Testis (tissue), 3 donors: ENCODE results near the gene FRS3. TPM values are rescaled to one million over a fixed set of nuclear protein-coding genes. Genes with fewer than 3 reads are reported as not detected.

Source experiments
- DNase-seq: peaks from one replicate; pipeline ENCODE4 v3.0.0-alpha.2; 2019
- H3K27ac ChIP-seq, 2 donors: fragments of 200-600 bp; sonication (generic); one replicate each; pipeline ENCODE4 v1.5.1; 2019
- H3K27me3 ChIP-seq: fragments of 200-600 bp; sonication (generic); one replicate; pipeline ENCODE4 v1.5.1; 2019
- H3K36me3 ChIP-seq: fragments of 200-600 bp; sonication (generic); one replicate; pipeline ENCODE4 v1.5.1; 2017; ENCODE audit warnings: low read depth; ENCODE audit errors: missing control alignments
- H3K4me1 ChIP-seq: fragments of 200-600 bp; sonication (generic); one replicate; pipeline ENCODE4 v1.5.1; 2019
- H3K4me3 ChIP-seq, 2 donors: fragments of 200-600 bp; sonication (generic); one replicate each; pipeline ENCODE4 v1.5.1; 2017 to 2019
- H3K9me3 ChIP-seq: fragments of 200-600 bp; sonication (generic); one replicate; pipeline ENCODE4 v1.5.1; 2017
- POLR2A ChIP-seq: fragments of 450-650 bp; IDR thresholded peaks from one replicate; pipeline ENCODE4 v1.6.1; 2017; ENCODE audit warnings: antibody characterized with exemption, mild to moderate bottlenecking, moderate library complexity
- WGBS, 2 donors: methylation state at CpG; one replicate each; pipeline ENCODE4 v1.1.5; 2018; 5-methylcytosine and 5-hydroxymethylcytosine counted together
- intact Hi-C: fragments of 100-400 bp; cut with DNase I; formaldehyde crosslinking; loops from one replicate; pipeline ENCODE4 v1.15.1; 2023; ENCODE audit warnings: low total_unique reads
- polyA plus RNA-seq: library from polyadenylated mRNA; stranded (reverse); fragments of 350-450 nt; fragmentation: Illumina TruSeq; extraction: RNeasy Lipid Tissue Mini Kit (QIAGEN cat#74804); gene quantifications from one replicate; pipeline ENCODE4 v1.2.3, GENCODE V29; 2014; ENCODE audit warnings: low read depth, low replicate concordance; ENCODE audit not compliant: insufficient read depth
- total RNA-seq, 2 donors: library from RNA; depleted of rRNA; stranded (reverse); fragments of >200 nt; gene quantifications; one replicate each; pipeline ENCODE4 v1.2.3, GENCODE V29; 2016
- TF ChIP-seq, protein P1 (sequence below), 3 experiments: fragments of 450-650 bp in 2 of 3; fragments of 200-600 bp in 1 of 3; sonication (generic) in 1 of 3; IDR thresholded peaks; one replicate each; pipeline ENCODE4 v1.5.1; 2016 to 2019; ENCODE audit warnings: antibody characterized with exemption in 3 of 3, mild to moderate bottlenecking in 2 of 3, moderate library complexity in 1 of 3

Gene FRS3
- total and polyA plus RNA-seq, 3 donors from 2014 or later: 33.4 to 39.3 (median 34.1) TPM

DNA sequence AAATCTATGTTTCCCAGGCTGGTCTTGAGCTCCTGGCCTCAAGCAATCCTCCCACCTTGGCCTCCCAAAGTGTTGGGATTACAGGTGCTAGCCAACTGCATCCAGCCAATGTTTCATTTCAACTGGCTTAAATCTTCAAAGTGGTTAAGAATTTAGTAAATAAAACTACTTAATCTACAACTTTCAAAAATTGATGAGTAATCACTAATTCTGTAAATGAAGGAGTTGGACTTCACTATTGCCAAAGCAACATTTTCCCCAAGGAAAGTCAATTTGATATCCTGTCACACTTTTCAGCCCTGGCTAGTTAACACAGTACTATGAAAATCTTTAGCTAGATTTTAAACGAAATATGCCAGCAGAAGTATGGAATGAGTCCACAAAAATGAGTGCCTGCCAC lies 11.6 kb upstream of the FRS3 start:
- WGBS, 2 donors: 56 to 78% methylated on average over 1 of the region's 1 CpG
- Histone ChIP-seq H3K4me1 (peaks cover 3% of the 10 kb centered on the region), H3K27ac (no peak overlapping the region), H3K9me3 (no peaks in the 10 kb centered on the region), H3K27me3 (no peaks in the 10 kb centered on the region), H3K36me3 (no peaks in the 10 kb centered on the region), H3K4me3 (no peak overlapping the region)
- no peak for DNase-seq
- intact Hi-C loops: no loop called here
- TF ChIP-seq POLR2A: no peak
- TF ChIP-seq, protein P1, sequence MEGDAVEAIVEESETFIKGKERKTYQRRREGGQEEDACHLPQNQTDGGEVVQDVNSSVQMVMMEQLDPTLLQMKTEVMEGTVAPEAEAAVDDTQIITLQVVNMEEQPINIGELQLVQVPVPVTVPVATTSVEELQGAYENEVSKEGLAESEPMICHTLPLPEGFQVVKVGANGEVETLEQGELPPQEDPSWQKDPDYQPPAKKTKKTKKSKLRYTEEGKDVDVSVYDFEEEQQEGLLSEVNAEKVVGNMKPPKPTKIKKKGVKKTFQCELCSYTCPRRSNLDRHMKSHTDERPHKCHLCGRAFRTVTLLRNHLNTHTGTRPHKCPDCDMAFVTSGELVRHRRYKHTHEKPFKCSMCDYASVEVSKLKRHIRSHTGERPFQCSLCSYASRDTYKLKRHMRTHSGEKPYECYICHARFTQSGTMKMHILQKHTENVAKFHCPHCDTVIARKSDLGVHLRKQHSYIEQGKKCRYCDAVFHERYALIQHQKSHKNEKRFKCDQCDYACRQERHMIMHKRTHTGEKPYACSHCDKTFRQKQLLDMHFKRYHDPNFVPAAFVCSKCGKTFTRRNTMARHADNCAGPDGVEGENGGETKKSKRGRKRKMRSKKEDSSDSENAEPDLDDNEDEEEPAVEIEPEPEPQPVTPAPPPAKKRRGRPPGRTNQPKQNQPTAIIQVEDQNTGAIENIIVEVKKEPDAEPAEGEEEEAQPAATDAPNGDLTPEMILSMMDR (IDR thresholded peaks at IDR 0.05): no peak

DNA sequence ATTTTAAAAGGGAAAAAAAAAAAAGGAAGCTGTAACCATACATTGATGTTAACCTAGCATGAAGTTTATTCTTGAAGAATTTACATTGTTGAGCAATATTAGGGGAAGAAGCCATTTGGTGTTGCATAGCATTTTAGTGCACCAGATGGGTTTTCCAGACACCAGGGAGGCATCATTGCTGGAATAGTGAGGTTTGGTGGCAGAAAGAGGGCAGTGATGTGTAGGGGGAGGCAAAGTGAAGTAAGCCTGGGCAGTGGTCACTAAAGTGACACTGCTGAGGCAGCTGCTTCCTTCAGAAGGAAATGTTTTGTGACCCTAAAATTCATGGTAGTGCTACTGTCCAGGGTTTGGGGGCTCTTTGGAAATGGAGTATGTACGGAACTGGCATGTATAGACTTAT lies 10.3 kb upstream of the FRS3 start:
- Histone ChIP-seq H3K4me3 (no peak overlapping the region), H3K36me3 (no peaks in the 10 kb centered on the region), H3K27ac (no peak overlapping the region), H3K4me1 (peaks cover 8% of the 10 kb centered on the region), H3K27me3 (no peaks in the 10 kb centered on the region), H3K9me3 (no peaks in the 10 kb centered on the region)
- intact Hi-C loops: no loop called here
- DNase-seq: no peak
- TF ChIP-seq POLR2A: no peak
- TF ChIP-seq, protein P1 (IDR thresholded peaks at IDR 0.05): no peak
- WGBS, 2 donors: 100% methylated on average over 1 of the region's 1 CpG

DNA sequence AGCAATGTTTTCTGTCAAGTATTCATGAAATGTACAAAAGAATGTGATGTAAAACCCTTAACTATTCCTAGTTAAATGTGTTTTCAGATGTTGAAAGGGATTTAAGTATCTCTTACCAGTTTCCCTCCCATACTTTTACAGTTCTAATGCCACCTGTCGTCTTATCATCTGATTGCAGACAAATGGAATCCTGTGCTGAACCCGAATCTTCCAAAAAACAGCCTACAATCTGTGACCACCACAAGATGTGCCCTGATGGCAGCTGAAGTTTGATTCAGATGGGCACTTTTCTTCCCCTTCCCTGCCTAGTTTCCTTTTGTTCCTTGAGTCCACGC lies 9.7 kb upstream of the FRS3 start:
- intact Hi-C loops: loop anchor here (5.0 kb wide), 2 partner anchors 133 to 258 kb away; partner anchors contain the start of genes BYSL and MED20
- Histone ChIP-seq H3K27me3 (no peaks in the 10 kb centered on the region), H3K4me3 (no peak overlapping the region), H3K4me1 (peaks cover 8% of the 10 kb centered on the region), H3K36me3 (no peaks in the 10 kb centered on the region), H3K27ac (no peak overlapping the region), H3K9me3 (no peaks in the 10 kb centered on the region)
- 55 to 68% methylated on average over 3 of the region's 3 CpGs for WGBS, 2 donors
- TF ChIP-seq POLR2A: no peak
- TF ChIP-seq, protein P1 (IDR thresholded peaks at IDR 0.05): no peak
- DNase-seq: no peak

DNA sequence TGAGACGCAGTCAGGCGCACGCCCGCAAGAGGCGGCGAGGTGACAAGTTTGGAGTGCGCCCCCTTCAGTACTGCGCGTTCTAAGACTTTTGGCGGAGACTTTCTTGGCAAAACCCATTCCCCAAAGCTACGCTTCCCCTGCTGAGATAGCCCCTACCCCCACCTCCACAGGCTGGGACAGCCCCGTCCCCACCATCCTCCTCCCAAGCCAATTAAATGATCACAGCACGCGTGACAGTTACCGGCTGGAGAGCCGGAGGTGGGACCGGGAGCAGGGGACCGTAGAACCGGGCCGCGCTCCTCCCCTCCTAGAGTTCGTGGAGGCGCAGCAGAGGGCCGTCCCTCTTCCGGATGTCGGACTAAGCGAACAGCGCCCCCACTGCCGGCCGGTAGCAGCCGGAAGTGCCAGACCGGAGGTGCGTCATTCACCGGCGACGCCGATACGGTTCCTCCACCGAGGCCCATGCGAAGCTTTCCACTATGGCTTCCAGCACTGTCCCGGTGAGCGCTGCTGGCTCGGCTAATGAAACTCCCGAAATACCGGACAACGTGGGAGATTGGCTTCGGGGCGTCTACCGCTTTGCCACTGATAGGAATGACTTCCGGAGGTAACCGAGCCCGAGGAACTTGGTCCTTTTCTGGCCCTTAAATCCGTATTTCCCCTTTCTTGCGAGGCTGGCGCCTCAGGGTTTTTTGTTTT lies 7.7 kb upstream of the FRS3 start, which contains the start of gene TOMM6:
Gene TOMM6 (plus strand): TSS at position 476 of the 699 bp plus-strand sequence. CDS start 4 bp downstream, at position 480.
- H3K4me3 ChIP-seq: peak within 1 kb of the TSS; percentile 90 to 96
- peaks cover 8% of the 10 kb centered on the region for H3K4me1 ChIP-seq
- no peaks in the 10 kb centered on the region for H3K27me3 ChIP-seq
- intact Hi-C loops: loop anchor here (5.0 kb wide), 2 partner anchors 135 to 260 kb away; partner anchors contain the start of genes BYSL and MED20
- no peaks in the 10 kb centered on the region for H3K36me3 ChIP-seq
- peak; percentile 97 for DNase-seq
- H3K27ac ChIP-seq: peak within 1 kb of the TSS; percentile 57 to 94
- peak; percentile 44 for TF ChIP-seq POLR2A
- TF ChIP-seq, protein P1 (IDR thresholded peaks at IDR 0.05): peak; percentile 83 to 97 (median 95)
- H3K9me3 ChIP-seq: no peaks in the 10 kb centered on the region
- 1% methylated on average over 25 to 55 of the region's 55 CpGs for WGBS, 2 donors
